GM21529 (cell line): Measurements from ENCODE around the gene XAB2.
"Not testable (repeated sequence)": the region's sequence is repeated elsewhere in the genome, so short reads cannot be mapped to it uniquely, and the experiment has no call there.

Experiments used
- ATAC-seq: cut with Tn5 transposase; IDR thresholded peaks from one replicate; pipeline ENCODE4 v1.9.1; 2021; ENCODE audit not compliant: unreplicated experiment

XAB2 gene

DNA sequence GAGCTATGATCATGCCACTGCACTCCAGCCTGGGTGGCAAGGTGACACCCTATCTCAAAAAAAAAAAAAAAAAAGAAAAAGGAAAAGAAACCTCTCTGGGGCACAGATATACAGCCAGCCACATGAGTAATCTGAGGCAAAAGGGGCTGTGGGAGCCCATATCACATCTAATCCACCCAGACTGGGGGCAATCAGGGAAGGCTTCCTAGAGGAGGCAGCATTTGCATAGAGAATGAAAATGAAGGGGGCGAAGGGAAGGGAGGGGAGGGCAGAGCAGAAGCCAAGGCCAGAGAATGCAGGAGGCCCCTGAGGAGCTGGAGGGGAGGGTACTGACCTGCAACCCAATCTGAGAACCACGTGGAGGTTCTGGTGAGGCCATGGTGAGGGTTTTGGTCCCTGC is 20.8 kb upstream of the XAB2 start:
- no peak for ATAC-seq

DNA sequence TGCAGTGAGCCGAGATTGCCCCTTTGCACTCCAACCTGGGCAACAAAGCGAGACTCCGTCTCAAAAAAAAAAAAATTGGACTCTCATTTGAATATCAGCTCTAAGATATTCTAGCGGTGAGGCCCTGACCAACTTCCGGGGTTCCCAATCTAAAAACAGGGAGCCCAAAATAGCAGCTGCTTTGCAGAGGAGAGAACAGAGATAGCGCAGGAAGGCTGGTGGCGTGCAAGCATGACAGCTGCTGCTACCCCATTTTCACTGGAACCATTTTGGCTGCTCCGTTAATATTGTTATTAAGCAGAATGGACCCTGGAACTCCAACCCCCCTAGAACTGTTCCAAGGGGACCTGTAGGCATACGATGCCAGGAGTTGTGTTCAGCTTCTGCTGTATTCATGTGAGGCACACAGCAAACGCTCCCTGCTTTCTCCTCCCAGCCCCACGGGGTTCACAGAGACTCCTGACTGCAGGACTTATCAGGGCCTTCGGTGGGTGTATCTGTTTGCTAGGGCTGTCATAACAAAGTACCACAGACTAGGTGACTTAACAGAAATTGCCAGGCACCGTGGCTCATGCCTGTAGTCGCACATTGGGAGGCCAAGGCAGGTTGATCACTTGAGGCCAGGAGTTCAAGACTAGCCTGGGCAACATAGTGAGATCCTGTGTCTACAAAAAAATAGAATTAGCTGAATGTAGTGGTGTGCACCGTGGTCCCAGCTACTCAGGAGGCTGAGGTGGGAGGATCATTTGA is 19.1 kb upstream of the XAB2 start:
- no peak for ATAC-seq

DNA sequence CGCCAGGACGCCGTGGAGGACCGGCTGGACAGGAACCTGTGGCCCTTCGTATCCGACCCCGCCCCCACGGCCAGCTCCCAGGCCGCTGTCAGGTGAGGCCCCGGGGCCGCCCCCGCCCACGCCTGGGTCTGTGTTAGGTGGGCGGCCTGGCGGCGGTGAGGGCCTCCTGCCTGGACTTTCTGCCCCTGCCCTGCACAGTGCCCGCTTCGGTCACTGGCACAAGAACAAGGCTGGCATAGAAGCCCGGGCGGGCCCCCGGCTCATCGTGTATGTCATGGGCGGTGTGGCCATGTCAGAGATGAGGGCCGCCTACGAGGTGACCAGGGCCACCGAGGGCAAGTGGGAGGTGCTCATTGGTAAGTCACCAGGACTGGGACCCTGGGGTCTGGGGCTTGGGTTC is 17.8 kb upstream of the XAB2 start:
- no peak for ATAC-seq

DNA sequence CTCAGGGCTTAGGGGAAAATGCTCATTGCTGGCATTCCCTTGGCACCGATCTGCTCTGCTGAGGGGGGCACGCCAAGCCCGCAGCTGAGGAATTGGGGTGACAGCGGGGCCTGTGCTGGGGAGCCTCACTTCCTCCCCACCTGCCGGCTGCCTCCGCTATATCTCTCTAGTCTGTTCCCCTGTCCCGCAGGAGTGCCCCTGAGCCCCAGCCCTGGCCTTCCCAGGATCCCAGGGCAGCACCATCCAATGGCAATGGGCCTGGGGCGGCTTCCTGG is 17.0 kb upstream of the XAB2 start:
- no peak for ATAC-seq

DNA sequence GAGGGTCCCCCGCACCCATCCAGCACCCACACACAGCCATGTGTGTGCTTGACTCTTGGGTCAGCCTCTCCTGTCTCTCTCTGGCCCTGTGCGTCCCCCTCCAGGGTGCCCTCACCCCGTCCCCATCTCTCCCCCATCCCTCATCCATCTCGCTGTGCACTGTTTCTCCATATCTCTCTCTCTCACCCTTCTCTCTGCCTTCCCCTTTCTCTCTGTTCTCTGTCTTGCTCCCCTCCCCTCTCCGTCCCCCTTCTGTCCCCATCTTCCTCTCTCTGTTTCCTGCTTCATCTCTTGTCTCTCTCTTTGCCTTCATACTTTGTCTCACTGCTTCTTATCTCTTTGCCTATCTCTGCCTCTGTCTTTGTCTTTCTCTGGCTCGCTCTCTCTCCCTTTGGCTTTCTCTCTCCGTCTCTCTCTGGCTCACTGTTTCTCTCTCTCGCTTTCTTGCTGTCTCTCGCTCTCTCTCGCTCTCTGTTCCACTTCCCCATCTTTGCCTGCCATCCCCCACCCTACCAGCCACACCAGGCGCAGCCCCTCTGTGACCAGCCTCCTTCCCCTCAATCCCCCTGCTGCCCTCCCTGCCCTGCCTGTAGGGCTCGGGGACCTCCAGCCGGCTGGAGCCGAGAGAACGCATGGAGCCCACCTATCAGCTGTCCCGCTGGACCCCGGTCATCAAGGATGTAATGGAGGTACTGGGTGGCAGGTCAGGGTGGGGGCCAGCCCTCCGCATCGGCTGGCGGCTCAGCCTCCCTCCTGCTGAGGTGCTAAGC is 16.5 kb upstream of the XAB2 start:
- ATAC-seq: no peak

DNA sequence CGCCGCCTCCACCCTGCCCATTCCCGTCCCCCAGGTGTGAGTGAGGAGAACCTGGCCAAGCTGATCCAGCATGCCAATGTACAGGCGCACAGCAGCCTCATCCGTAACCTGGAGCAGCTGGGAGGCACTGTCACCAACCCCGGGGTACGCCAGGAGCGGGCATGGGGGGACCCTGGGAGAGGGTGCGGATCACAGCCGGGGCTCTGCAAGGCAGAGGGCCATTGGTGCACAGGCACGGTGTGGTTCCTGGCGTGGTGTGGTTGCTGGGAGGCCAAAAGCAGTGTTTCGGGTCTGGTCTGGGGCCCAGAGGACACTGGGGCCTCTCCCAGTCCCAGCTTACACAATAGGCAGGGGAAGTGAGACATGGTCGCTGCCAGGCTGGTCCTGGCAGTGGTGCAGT is 15.8 kb upstream of the XAB2 start:
- ATAC-seq: no peak

DNA sequence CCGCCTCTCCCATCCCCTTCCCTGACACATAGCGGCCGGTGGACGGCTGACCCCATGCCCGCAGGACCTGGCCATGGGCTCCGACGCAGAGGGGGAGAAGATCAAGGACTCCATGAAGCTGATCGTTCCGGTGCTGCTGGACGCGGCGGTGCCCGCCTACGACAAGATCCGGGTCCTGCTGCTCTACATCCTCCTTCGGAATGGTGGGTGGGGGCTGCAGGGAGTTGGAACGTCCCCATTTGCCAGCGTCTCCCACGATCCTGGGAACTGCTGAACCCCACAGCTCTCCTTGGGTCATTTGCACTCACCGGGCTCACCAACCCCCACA is 15.2 kb upstream of the XAB2 start:
- no peak for ATAC-seq

DNA sequence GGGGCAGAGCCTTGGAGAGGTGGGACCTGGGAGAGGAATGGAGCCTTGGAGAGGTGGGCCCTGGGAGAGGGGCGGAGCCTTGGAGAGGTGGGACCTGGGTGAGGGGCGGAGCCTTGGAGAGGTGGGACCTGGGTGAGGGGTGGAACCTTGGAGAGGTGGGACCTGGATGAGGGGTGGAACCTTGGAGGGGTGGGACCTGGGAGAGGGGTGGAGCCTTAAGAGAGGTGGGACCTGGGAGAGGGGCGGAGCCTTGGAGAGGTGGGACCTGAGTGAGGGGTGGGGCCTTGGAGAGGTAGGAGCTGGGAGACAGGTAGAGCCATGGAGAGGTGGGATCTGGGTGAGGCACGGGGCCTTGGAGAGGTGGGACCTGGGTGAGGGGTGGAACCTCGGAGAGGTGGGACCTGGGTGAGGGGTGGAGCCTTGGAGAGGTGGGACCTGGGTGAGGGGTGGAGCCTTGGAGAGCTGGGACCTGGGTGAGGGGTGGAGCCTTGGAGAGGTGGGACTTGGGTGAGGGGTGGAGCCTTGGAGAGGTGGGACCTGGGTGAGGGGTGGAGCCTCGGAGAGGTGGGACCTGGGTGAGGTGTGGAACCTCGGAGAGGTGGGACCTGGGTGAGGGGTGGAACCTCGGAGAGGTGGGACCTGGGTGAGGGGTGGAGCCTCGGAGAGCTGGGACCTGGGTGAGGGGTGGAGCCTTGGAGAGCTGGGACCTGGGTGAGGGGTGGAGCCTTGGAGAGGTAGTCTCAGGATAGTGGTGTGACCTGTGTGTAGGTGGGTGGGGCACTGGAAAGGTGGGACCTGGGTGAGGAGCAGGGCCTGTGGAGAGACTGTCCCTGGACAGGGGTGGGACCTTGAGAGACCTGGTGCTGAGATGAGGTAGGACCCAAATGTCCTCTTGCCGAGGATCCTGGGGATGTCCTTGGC is 14.5 kb upstream of the XAB2 start:
- not testable (repeated sequence) for ATAC-seq

DNA sequence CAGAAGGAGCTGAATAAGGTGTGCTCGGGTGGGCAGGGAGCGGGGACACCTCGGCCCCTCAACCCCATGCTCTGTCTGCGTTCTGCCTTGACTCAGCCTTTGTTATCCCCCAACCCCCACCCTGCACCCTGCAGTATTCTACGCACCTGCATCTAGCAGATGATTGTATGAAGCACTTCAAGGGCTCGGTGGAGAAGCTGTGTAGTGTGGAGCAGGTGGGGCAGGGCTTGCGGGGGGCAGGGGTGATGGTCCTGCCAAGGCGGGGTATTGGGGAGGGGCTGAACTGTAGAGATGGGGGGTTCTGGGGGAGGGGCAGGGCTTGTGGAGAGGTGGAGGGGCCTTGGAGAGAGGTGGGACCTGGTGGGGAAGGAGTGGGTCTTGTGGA is 13.7 kb upstream of the XAB2 start:
- ATAC-seq: no peak

DNA sequence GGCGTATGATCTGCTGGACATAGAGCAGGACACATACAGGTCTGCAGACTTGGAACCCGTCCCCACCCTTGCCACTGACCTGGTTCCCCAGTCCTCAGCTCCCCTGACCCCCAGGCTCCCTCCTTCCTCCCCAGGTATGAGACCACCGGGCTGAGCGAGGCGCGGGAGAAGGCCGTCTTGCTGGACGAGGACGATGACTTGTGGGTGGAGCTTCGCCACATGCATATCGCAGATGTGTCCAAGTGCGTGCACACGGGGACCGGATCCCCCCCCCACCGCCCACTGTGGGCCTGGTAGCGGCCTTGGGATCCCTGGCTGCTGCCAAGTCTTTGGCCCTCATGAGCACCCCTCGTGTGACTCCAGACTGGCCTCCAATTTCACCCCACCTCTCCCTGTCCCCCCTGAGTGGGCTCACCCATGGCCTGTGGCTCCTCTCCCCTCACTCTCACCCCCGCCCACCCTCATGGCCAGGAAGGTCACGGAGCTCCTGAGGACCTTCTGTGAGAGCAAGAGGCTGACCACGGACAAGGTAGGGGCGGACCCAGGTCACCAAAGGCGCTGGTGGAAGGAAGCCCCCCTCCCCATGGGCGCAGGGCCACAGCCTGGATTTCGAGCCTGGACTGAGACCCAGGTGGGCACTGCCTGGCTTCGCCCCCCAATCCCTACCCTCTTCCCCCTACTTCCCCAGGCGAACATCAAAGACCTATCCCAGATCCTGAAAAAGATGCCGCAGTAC is 13.1 kb upstream of the XAB2 start:
- ATAC-seq: no peak

DNA sequence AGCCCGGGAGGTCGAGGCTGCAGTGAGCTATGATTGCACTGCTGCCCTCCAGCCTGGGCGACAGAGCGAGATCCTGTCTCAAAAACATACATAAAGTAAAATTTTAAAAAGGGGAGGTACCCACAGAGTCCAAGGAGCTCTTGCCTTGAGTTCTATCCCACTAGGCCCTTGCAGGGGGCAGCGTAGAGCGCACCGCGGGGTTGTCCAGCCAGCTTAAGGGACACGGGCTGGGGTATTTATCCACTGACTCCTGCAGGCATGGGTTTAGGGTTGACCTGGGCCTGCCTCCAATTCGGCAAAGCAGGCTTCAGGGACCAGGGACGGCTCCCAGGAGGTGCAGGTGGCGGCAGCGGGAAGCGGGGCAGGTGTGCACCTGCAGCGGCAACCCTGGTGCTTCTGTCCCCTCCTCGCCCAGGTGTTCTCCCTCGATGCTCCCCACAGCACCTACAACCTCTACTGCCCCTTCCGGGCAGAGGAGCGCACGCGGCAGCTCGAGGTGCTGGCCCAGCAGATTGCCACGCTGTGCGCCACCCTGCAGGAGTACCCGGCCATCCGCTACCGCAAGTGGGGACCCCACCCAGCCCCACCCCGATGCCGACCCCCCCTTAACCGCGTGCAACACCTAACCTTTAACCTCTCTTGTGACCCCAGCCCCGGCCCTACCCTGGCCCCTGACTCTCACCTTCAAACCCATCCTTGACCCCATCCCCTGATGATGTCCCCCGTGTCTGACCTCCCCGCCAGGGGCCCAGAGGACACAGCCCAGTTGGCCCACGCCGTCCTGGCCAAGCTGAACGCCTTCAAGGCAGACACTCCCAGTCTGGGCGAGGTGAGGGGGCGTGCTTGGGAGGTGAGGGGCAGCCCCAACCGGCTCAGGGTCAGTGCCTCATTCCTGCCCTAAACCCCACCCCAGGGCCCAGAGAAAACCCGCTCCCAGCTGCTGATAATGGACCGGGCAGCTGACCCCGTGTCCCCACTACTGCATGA is 12.2 kb upstream of the XAB2 start:
- ATAC-seq: no peak

DNA sequence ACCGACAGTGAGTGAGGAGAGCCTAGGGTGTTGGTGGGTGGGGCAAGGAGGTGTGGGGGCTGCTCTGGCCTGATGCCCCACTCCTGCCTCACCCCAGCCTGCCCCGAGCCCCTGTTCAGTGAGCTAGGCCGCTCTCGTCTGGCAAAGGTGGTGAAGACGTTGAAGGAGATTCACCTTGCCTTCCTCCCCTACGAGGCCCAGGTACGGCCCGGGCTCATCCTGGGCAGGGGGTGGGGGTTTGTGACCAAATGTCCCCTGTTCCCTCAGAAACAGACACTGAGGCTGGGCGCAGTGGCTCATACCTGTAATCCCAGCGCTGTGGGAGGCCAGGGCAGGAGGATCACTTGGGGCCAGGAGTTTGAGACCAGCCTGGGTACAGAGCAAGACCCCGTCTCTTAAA is 11.5 kb upstream of the XAB2 start:
- ATAC-seq: no peak

DNA sequence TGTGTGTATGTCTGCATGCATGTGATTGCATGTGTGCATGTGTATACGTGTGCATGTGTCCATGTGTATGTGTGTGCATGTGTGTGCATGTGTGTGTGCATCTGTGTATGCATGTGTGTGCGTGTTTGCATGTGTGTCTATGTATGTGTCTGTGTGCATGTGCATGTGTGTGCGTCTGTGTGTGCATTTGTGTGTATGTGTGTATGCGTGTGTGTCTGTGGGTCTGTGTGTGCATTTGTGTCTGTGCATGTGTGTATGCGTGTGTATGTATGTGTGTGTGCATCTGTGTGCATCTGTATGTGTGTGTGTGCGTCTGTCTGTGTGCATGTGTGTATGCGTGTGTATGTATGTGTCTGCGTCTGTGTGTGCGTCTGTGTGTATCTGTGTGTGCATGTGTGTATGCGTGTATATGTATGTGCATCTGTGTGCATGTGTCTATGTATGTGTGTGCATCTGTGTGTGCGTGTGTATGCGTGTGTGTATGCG is 10.6 kb upstream of the XAB2 start:
- no peak for ATAC-seq

DNA sequence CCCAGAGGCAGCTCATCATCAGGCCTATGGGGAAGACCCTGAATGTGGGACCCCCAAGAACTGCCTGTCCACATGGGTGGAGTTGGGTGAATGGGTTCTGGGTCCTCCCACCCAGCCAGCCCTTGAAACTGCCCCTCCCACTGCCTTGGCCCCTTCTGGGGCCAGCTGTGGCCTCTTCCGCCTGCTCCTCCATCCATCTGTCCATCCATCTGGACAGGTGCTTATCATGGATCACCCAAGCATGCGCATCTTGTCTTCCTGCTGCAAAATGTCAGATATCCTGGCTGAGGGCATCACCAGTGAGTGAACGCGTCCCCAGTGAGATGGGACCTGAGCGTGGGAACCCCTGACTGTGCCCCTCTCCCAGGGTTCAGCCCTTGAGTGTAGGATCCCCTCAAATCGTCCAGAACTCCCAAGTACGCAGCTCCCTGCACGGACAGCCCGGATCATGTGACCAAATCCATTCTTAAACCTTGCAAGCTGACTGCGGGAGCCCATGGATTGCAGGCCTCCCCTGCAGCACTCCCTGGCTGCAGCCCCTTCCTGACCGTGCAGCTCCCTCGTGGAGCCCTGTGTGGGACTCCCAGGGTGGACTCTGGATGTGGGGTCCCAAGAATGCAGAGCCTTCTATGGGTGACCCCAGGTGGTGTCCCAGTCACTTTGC is 9.6 kb upstream of the XAB2 start:
- ATAC-seq: no peak

DNA sequence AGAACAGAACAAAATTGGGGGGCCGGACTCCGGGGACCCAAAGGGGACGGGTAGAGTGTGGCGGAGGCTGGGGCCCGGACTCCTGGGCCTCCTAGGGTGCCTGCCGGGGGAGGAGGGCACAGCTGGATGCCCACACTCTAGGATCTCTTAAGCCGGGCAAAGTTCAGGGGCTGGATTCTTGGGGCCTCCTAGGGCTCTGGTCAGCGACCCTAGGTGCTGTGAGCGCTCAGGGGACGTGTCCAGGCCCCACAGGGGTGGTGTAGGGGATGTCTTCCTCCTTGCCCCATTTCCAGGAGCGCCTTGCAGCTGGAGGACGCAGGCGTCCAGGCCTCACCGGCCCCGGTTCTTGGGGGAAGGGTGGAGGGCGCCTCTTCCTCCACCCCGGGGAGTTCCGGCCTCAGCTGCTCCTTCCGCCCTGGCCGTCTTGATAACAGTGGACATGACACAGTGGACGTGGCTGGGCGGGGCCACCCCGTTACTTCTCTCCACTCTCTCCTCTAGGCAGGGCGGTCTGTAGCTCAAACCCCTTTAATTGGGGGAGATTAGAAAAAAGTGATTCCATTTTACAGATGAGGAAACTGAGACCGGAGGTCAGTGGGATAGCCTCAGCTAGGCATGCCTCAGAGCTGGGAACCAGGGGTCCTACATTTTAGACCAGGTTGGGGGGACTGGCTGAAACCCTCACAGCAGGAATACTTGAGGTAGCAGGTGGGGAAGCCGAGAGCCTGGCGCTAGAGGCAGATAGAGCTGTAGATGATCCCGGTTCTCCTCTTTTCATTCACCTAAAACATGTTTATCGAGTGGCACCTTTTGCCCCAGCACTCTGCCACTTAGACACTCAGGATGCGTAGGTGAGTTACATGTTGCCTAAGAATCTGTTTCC is 8.3 kb upstream of the XAB2 start:
- no peak for ATAC-seq

DNA sequence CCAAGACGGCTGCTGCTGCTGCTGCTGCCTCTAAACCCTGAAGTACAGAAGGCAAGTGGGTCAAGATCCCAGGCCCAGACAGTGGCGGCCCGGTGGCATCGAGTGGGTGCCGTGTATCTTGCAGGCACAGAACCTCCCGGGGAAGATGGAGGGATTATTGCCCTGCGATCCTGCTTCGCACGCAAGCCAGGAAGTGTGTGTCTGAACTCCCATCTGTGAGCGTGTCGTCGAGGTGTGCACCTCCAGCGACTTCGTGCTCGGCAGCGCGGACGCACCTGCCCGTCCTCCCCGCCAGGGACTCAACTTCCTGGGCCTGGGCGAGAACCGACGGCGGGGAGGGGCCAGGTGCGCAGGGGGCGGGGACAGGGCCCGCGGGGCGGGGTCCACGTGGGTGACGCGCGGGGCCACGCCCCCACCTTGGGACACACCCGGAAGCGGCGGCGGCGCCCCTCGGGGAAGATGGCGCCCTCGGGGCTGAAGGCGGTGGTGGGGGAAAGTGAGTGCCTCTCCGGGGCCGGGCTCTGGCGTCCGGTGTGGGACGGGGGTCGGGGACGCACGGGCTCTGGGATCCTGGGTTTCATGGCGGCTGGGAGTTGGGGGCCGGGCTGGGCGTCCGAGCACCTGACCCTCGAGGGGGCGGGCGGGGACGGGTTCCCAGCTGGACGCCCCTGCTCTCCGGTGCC is 7.5 kb upstream of the XAB2 start, which contains the start of gene STXBP2:
STXBP2 (plus strand) TSS at position 420 of the 683 bp plus-strand sequence; CDS start at position 460, 40 bp downstream.
- ATAC-seq: no peak

DNA sequence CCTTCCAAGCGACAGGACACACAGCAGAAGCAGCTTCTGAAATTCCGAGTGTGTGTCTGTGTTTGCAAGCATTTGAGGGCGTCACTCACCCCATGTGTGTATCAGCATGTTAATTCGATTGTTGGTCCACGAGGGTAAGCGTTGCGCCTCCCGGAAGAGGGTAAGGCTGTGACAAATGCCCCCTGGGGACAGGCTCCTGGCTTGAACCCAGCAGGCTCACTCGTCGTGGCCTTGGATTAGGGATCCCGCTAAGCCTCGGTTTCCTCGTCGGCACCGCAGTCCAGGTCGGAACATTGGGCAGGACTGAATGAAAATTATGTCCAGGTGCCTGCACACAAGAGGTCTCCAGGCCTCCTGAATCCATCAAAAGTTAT is 7.0 kb upstream of the XAB2 start:
- ATAC-seq: no peak

DNA sequence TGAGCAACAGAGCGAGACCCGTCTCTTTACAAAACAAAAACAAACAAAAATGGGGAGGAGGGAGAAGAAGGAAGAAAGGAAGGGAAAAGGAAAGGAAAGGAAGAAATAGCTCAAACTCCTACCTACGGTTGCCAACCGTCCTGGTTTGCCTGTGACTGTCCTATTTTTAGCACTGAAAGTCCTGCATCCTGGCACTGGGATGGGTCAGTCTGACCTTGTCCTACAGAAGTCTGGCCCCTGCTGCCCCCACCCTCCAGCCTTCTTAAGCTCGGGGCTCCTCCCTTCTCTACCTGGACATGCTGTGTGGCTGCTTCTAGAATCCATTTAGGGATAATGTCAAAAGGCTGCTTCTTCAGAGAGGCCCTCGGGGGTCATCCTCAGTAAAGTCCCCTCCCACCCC is 6.3 kb upstream of the XAB2 start:
- ATAC-seq: no peak
